GM21447 (cell line): ENCODE data around the gene CDRT15.
A peak's percentile ranks its signal among the peaks of the same experiment; 100 is the strongest.
"Not testable (repeated sequence)": the region's sequence is repeated elsewhere in the genome, so short reads cannot be mapped to it uniquely, and the experiment has no call there.

ENCODE experiments used
- ATAC-seq: cut with Tn5 transposase; IDR thresholded peaks from one replicate; pipeline ENCODE4 v1.9.1; 2021; ENCODE audit not compliant: unreplicated experiment

Gene CDRT15

GRCh38 chr17:14209215-14209614 lies 27.4 kb downstream of the CDRT15 start:
- ATAC-seq: no peak

DNA sequence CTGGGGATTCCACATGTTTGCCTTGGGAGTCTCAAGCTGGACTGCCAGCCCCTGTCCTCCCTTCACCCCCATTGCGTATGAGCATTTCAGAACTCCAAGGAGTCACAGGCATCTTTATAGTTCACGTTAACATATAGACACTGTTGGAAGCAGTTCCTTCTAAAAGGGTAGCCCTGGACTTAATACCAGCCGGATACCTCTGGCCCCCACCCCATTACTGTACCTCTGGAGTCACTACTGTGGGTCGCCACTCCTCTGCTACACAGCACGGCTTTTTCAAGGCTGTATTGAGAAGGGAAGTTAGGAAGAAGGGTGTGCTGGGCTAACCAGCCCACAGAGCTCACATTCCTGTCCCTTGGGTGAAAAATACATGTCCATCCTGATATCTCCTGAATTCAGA lies 28.9 kb downstream of the CDRT15 start:
- ATAC-seq: no peak

DNA sequence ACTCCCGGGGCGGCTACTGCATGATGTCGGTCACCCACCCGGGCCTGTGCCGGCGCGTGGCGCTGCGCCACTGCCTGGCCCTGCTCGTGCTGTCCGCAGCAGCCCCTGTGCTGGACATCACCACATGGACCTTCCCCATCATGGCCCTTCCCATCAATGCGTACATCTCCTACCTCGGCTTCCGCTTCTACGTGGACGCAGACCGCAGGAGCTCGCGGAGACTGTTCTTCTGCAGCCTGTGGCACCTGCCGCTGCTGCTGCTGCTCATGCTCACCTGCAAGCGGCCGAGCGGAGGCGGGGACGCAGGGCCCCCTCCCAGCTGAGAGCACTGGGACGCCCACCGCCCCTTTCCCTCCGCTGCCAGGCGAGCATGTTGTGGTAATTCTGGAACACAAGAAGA lies 29.8 kb downstream of the CDRT15 start:
- no peak for ATAC-seq

DNA sequence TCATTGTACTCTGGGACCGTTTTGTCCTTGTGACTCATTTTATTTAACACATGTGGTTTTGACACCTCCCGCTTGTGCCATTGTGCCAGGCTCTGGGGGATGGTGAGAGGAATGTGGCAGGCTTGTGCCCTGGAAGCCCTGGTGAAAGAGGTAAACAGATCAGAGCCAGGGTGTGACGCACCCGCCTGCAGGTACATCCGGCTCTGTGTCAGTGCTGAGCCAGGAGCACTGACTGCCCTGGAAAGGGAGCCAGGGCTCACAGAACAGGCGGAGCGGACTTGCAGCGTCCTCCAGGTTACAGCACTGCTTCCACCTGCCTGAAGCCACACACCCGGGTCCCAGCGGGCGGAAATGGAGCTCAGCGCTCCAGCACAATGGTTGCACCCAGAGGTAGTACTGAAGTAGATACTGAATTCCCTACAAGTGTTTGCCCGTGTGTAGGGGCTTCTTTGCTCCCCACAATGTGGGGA lies 30.6 kb downstream of the CDRT15 start:
- no peak for ATAC-seq

- no peak for ATAC-seq
These were observed 31.3 kb downstream of the CDRT15 start for GRCh38 chr17:14205380-14205779.

GRCh38 chr17:14204546-14204945 lies 32.1 kb downstream of the CDRT15 start:
- no peak for ATAC-seq

GRCh38 chr17:14204084-14204483 lies 32.6 kb downstream of the CDRT15 start:
- no peak for ATAC-seq

DNA sequence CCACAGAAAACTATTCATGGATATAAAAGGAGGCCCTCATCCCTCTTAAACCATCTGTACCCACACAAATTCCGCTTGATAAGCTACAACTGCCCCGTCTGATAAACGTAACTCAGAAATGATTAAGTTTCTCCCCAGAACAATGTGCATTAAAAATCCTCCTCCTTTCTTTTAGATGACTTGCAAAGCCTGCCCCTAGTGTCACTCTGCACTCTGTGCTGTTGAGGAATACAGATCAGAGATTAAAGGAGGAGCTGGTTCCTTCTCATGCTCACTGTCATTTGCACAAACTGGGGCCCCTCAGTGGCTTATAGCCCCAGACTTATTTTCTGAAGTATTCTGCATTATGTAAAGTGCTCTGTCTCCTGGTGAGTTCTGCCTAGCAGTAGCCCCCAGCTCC lies 33.3 kb downstream of the CDRT15 start:
- no peak for ATAC-seq

- ATAC-seq: no peak
These were observed 34.1 kb downstream of the CDRT15 start for GRCh38 chr17:14202388-14203166.

GRCh38 chr17:14201988-14202380 lies 34.7 kb downstream of the CDRT15 start:
- ATAC-seq: no peak

- no peak for ATAC-seq
These were observed 35.4 kb downstream of the CDRT15 start for GRCh38 chr17:14201021-14201987.

DNA sequence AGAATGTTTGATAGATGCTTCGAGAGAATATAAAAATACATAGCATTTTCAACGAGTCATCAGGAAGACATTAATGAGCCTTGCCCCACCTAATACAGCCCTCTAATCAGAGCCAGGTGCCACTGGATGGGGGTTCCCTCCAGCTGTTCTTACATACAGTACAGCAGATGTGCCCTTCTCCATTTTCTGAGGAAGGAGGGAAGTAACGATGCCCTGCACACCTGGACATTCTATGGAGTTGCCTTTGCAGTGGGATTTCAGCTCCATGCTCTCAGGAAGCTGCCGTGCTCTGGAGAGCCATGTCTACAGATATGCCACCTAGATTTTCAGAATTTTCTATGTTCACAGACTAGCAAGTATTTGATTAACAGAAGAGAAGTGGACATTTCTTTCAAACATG lies 36.3 kb downstream of the CDRT15 start:
- ATAC-seq: no peak

GRCh38 chr17:14199601-14200000 lies 37.1 kb downstream of the CDRT15 start:
- no peak for ATAC-seq

DNA sequence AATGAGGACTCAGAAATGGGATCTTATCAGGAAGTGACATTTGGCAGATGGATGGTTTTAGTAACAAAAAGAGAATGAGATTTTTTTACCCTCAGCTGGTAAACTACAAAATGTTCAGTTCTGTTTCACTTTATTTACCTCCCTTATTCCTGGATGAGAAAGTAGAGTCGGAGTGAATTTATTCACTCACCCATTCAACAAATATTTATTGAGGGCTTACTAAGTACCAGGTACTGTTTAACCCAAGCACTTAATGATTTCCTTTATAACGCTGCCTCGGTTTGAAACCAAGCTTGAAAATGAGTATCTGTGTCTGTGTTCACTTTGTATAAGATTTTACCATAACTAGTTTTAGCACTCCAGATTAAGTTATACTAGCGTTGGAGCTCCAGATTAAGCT lies 38.1 kb downstream of the CDRT15 start:
- no peak for ATAC-seq

DNA sequence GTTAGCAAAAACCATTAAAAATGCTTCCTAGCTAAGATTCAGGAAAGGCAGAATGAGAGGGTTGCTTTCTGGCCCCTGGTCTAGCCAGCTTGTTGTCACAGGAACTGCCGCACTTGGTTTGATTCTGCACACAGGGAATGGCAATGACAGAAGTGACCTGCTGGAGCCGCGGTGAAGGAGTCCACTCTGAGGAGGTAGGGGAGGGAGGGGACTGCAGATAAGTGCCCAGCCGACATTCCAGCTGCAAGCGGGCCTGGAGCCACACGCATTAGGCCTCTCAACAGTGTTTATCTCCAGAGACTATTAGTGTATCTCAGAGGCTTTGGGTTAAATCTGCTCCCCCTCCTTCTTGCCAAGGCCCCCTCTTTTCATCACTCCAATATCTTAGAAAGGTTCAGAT lies 38.6 kb downstream of the CDRT15 start:
- no peak for ATAC-seq

GRCh38 chr17:14197586-14197985 lies 39.1 kb downstream of the CDRT15 start:
- no peak for ATAC-seq

- no peak for ATAC-seq
These were observed 39.6 kb downstream of the CDRT15 start for GRCh38 chr17:14197057-14197456.

DNA sequence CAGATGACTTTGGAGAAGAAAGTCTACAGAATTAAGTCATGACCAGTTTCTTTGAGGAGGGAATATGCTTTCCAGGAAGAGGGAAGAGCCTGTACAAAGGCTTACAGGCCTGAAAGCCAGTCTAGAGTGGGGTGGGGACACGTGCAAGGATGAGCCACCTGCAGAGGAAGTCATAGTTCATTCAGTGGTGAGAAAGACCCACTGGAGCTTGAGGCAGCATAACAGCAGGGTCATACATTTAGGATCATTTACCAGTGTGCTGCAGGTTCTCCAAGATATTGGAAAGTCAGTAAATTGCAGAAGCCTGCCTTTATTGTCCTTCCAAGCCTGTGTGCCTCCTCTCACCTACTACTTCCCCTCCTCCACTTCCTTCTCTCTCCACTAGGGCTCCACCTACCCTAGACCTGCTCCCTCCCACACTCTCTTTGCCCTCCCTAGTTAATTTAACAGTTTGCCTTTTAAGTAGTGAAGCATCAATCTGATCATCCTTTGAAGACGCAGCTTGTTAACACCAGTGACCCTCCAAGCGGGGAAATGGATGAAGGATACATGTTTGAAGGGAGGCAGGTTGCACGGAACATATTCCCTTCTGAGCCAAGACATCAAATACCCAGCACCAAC lies 40.2 kb downstream of the CDRT15 start:
- ATAC-seq: no peak

DNA sequence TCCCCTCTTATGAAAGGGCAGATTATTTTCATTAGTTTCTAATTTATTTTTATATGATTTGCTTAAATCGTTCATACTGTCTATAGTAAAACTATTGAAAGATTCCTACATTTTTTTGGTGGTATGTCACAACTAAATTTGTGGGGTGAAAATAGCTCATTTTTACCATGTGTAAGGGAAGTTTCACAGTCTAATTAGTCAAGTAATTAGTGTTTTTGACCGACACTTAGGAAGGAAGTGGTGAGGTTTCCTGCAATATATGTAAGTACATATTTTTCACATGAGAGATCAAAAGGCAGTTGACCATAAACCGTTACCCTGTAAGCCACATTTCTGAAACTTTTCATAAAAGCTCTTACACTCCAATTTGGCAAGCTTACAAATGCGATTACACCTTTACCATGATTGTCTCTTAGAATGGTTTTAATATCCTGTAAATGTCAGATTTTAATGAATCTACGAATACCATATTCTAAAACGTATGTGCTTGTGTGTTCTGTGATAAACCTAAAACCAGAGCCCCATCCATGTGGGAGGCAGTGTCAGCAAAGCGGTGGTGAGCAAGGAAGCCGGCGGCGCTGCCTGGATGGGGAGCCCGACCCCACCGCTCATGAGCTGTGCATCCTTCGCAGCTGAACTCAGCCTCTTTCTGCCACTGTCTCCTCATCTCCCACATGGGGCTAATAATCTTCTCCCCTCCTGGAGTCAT lies 43.9 kb downstream of the CDRT15 start:
- ATAC-seq: peak; percentile 51

- not testable (repeated sequence) for ATAC-seq
These were observed 44.6 kb downstream of the CDRT15 start for GRCh38 chr17:14192039-14192438.

GRCh38 chr17:14191469-14191868 lies 45.2 kb downstream of the CDRT15 start:
- ATAC-seq: not testable (repeated sequence)
